T-helper 22 cell (primary cell): ENCODE measurements around the gene TIA1.
"Not testable (repeated sequence)": the region's sequence is repeated elsewhere in the genome, so short reads cannot be mapped to it uniquely, and the experiment has no call there.

Source experiments
- DNase-seq: peaks from one replicate; pipeline ENCODE4 v3.0.0-alpha.2; 2020; ENCODE audit warnings: low read depth

Gene TIA1

GRCh38 chr2:70248181-70248847 lies at the start of gene TIA1:
TIA1 (minus strand) TSS chr2:70248628; CDS start chr2:70248430, 198 bp downstream.
- peak; percentile 97 for DNase-seq

- not testable (repeated sequence) for DNase-seq
These were observed 49.4 kb upstream of the TIA1 start for GRCh38 chr2:70297828-70298227.

- DNase-seq: no peak
These were observed 35.2 kb upstream of the TIA1 start for GRCh38 chr2:70283500-70284191.

- DNase-seq: no peak
These were observed 34.0 kb upstream of the TIA1 start for GRCh38 chr2:70282439-70282838.

GRCh38 chr2:70280242-70280798 lies 31.9 kb upstream of the TIA1 start:
- no peak for DNase-seq

GRCh38 chr2:70270323-70270722 lies 21.9 kb upstream of the TIA1 start:
- no peak for DNase-seq

- not testable (repeated sequence) for DNase-seq
These were observed 21.2 kb upstream of the TIA1 start for GRCh38 chr2:70269422-70270302.

GRCh38 chr2:70266925-70267324 lies 18.5 kb upstream of the TIA1 start:
- not testable (repeated sequence) for DNase-seq

- no peak for DNase-seq
These were observed 13.1 kb upstream of the TIA1 start for GRCh38 chr2:70261501-70261900.

- peak; percentile 1 for DNase-seq
These were observed 10.1 kb upstream of the TIA1 start for GRCh38 chr2:70258532-70258875.

- no peak for DNase-seq
These were observed 7.3 kb upstream of the TIA1 start for GRCh38 chr2:70255637-70256314.

- DNase-seq: no peak
These were observed 2.0 kb upstream of the TIA1 start for GRCh38 chr2:70250434-70250833.

GRCh38 chr2:70247364-70248180 lies 856 bp downstream of the TIA1 start:
- DNase-seq: no peak

GRCh38 chr2:70243806-70244584 lies 4.4 kb downstream of the TIA1 start:
- no peak for DNase-seq

- no peak for DNase-seq
These were observed 5.9 kb downstream of the TIA1 start for GRCh38 chr2:70242552-70242951.

- DNase-seq: no peak
These were observed 7.1 kb downstream of the TIA1 start for GRCh38 chr2:70241340-70241739.

- no peak for DNase-seq
These were observed 7.8 kb downstream of the TIA1 start for GRCh38 chr2:70240599-70240998.

- DNase-seq: no peak
These were observed 14.5 kb downstream of the TIA1 start for GRCh38 chr2:70233926-70234325.

GRCh38 chr2:70226781-70227180 lies 21.6 kb downstream of the TIA1 start:
- no peak for DNase-seq

- DNase-seq: not testable (repeated sequence)
These were observed 25.1 kb downstream of the TIA1 start for GRCh38 chr2:70223305-70223704.
